Kidney (tissue), 14 donors: ENCODE data around the gene SCMH1. TPM values are rescaled to one million over a fixed set of nuclear protein-coding genes. Genes with fewer than 3 reads are reported as not detected.

Experiments
- DNase-seq, 5 donors: peaks; one replicate each; pipeline ENCODE4 v3.0.0-alpha.2; 2013 to 2020
- FAIRE-seq: peaks from 2 replicates; lab custom pipeline; 2012; peaks lifted over from hg19 to GRCh38; lab: Jason Lieb, UNC
- H3K27ac ChIP-seq, 2 donors: one replicate each; pipeline ENCODE4 v1.7.0; 2013; ENCODE audit warnings: low read depth in 2 of 2, low read length in 2 of 2, inconsistent platforms in 1 of 2
- H3K27me3 ChIP-seq: one replicate; pipeline ENCODE4 v1.7.1; 2013; ENCODE audit warnings: low read length, inconsistent platforms; ENCODE audit not compliant: control insufficient read depth, insufficient read depth
- H3K36me3 ChIP-seq, 3 donors: one replicate each; pipeline versions ENCODE4 v1.7.0 to v1.7.1; 2013; ENCODE audit warnings: low read length in 3 of 3, control low read depth in 1 of 3, inconsistent platforms in 1 of 3; ENCODE audit not compliant: insufficient read depth in 3 of 3, control insufficient read depth in 2 of 3
- H3K4me1 ChIP-seq, 3 donors: one replicate each; pipeline versions ENCODE4 v1.7.0 to v1.7.1; 2013; ENCODE audit warnings: low read length in 3 of 3, inconsistent platforms in 1 of 3, low read depth in 1 of 3; ENCODE audit not compliant: control insufficient read depth in 2 of 3, insufficient read depth in 2 of 3
- H3K4me3 ChIP-seq, 3 donors: one replicate each; pipeline versions ENCODE4 v1.7.0 to v1.8.1; 2013; ENCODE audit warnings: low read length in 3 of 3, control low read depth in 1 of 3, inconsistent platforms in 1 of 3
- H3K9ac ChIP-seq, 3 donors: one replicate each; pipeline versions ENCODE4 v1.7.0 to v1.7.1; 2013; ENCODE audit warnings: low read length in 3 of 3, control low read depth in 1 of 3, inconsistent platforms in 1 of 3
- H3K9me3 ChIP-seq, 3 donors: one replicate each; pipeline versions ENCODE4 v1.7.0 to v1.7.1; 2013; ENCODE audit warnings: low read length in 3 of 3, control low read depth in 1 of 3, inconsistent platforms in 1 of 3; ENCODE audit not compliant: control insufficient read depth in 2 of 3, insufficient read depth in 1 of 3
- intact Hi-C: fragments of 100-400 bp; cut with DNase I; formaldehyde crosslinking; loops from one replicate; pipeline ENCODE4 v1.11.1; 2022
- polyA plus RNA-seq: library from polyadenylated mRNA; stranded (reverse); fragments of 350-450 nt; fragmentation: Illumina TruSeq; extraction: RNeasy Lipid Tissue Mini Kit (QIAGEN cat#74804); gene quantifications from one replicate; pipeline ENCODE4 v1.2.3, GENCODE V29; 2014; ENCODE audit warnings: low read depth, low replicate concordance; ENCODE audit not compliant: insufficient read depth
- total RNA-seq: library from RNA; stranded (reverse); fragmentation: NEBNext Ultra II Directional; extraction: Animal tissue kit (Norgen Biotek cat#: 25700); gene quantifications from one replicate; pipeline ENCODE4 v1.2.1, GENCODE V29; 2021
- TF ChIP-seq, protein P1 (sequence below): IDR thresholded peaks from 3 replicates; pipeline ENCODE4 v1.5.1; 2012; ENCODE audit warnings: mild to moderate bottlenecking, moderate library complexity, borderline replicate concordance; ENCODE audit not compliant: insufficient read depth; ENCODE audit errors: extremely low read depth
- donor health status: control.
- donor health status: control.
- donor health status: control.
- donor health status: control.
- donor health status: control.
- donor health status: DM: yes; HTN: yes; CAD: no.
- donor health status: Normal renal cell carcinoma (clear cell type).

The SCMH1 gene
- total and polyA plus RNA-seq, 2 donors from 2014 or later, result 26.4 to 58.3 TPM

DNA sequence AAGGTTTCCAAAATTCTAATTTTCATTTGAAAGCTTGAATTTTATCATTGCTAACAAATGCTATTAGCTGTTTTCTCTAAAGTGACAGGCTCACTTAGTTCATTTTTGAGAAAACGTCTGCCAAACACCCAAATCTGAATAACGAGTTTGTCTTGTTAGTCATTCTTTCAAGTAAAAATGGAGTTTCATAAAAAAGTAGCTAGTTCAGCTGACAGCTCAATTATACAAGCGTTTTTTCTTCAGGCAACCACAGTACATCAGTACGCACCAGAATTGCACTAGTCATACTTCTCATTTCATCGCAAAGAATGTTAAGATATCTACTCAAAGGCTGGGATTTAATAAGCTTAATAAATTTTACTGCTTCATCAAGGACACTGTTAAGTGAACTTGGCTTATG, 148.3 kb downstream of the SCMH1 start:
- H3K9ac ChIP-seq, result no peak overlapping the region
- H3K27ac ChIP-seq, result no peak overlapping the region
- H3K4me3 ChIP-seq, result no peak overlapping the region
- H3K27me3 ChIP-seq, result no peaks in the 10 kb centered on the region
- no peaks in the 10 kb centered on the region for H3K9me3 ChIP-seq
- DNase-seq (no peak), FAIRE-seq (no peak)
- H3K4me1 ChIP-seq, result no peaks in the 10 kb centered on the region
- TF ChIP-seq, protein P1, sequence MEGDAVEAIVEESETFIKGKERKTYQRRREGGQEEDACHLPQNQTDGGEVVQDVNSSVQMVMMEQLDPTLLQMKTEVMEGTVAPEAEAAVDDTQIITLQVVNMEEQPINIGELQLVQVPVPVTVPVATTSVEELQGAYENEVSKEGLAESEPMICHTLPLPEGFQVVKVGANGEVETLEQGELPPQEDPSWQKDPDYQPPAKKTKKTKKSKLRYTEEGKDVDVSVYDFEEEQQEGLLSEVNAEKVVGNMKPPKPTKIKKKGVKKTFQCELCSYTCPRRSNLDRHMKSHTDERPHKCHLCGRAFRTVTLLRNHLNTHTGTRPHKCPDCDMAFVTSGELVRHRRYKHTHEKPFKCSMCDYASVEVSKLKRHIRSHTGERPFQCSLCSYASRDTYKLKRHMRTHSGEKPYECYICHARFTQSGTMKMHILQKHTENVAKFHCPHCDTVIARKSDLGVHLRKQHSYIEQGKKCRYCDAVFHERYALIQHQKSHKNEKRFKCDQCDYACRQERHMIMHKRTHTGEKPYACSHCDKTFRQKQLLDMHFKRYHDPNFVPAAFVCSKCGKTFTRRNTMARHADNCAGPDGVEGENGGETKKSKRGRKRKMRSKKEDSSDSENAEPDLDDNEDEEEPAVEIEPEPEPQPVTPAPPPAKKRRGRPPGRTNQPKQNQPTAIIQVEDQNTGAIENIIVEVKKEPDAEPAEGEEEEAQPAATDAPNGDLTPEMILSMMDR, result no peak
- intact Hi-C loops, result no loop called here
- H3K36me3 ChIP-seq, result no peaks in the 10 kb centered on the region

DNA sequence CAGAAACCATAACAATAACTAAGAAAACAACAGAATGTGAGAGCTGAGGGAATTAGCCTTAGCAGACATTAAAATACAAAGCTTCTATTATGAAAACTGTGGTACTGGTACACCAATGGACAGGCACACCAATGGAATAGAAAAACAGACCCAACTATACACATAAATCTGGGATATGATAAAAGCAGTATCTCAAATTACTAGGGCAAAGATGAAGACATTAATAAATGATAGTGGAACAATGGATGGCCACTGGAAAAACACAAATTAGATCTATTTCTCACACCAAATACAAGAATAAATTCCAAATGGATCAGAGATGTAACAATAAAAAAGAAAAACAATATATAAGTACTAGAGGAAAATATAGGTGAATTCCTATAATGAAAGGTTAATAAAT, 155.2 kb downstream of the SCMH1 start:
- FAIRE-seq, result no peak

DNA sequence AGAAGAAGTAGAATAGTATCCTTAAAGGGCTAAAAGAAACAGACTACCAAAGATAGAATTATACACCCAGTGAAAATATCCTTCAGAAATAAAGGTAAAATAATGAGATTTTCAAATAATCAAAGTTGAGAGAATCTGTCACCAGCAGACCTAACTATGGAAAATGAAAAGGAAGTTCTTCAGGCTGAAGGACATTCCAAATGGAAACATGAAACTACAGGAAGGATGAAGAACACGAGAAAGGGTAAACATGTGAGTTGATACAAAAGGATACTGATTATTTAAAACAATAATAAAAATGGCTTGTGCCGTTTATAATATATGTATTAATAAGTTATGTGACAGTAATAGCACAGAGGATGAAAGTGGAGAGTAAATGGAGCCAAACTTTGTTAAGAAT, 163.5 kb downstream of the SCMH1 start:
- Histone ChIP-seq H3K36me3 (no peaks in the 10 kb centered on the region), H3K27ac (no peak overlapping the region), H3K4me1 (no peaks in the 10 kb centered on the region), H3K9ac (no peak overlapping the region), H3K4me3 (no peak overlapping the region), H3K27me3 (no peaks in the 10 kb centered on the region), H3K9me3 (no peaks in the 10 kb centered on the region)
- TF ChIP-seq, protein P1, result no peak
- FAIRE-seq (no peak), DNase-seq (no peak)
- intact Hi-C loops, result no loop called here

More for the DNA sequence above, 155.2 kb downstream of the SCMH1 start:
- Histone ChIP-seq H3K27ac (no peak overlapping the region), H3K9me3 (no peaks in the 10 kb centered on the region), H3K9ac (no peak overlapping the region), H3K36me3 (no peaks in the 10 kb centered on the region), H3K27me3 (no peaks in the 10 kb centered on the region), H3K4me3 (no peak overlapping the region), H3K4me1 (no peaks in the 10 kb centered on the region)
- TF ChIP-seq, protein P1, result no peak
- intact Hi-C loops, result no loop called here
- no peak for DNase-seq

DNA sequence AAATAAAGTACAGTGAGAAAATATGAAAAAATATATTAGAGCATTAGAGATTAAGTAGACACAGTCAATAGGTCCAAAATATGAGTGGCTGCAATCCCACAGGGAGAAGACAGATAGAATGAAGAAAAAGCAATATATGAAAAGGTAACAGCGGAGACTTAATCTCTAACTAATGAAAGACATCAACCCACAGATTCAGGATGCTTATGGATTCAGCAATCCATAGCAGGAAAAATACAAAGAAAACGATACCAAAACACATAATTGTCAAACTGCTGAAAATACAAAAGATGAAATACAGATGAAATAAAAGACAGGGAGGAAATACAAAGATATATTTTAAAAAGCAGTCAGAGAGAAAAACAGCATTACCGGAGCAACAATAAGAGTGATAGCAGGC, 163.9 kb downstream of the SCMH1 start:
- no peak overlapping the region for H3K27ac ChIP-seq
- H3K9me3 ChIP-seq, result no peaks in the 10 kb centered on the region
- H3K9ac ChIP-seq, result no peak overlapping the region
- no peaks in the 10 kb centered on the region for H3K27me3 ChIP-seq
- no peaks in the 10 kb centered on the region for H3K4me1 ChIP-seq
- TF ChIP-seq, protein P1, result no peak
- FAIRE-seq (no peak), DNase-seq (no peak)
- H3K4me3 ChIP-seq, result no peak overlapping the region
- intact Hi-C loops, result no loop called here
- H3K36me3 ChIP-seq, result no peaks in the 10 kb centered on the region
